Left renal cortex interstitium (tissue), 4 donors: ENCODE results near the gene MMP10. TPM values are rescaled to one million over a fixed set of nuclear protein-coding genes. Genes with fewer than 3 reads are reported as not detected.

ENCODE experiments used
- DNase-seq, 4 donors: peaks; one replicate each; pipeline ENCODE4 v3.0.0-alpha.2; 2013; ENCODE audit warnings: low read depth in 4 of 4, low spot score in 2 of 4, missing footprints in 1 of 4
- polyA plus RNA-seq, 4 donors: library from polyadenylated mRNA; unstranded; fragments of 120-200 nt; gene quantifications; one replicate each; pipeline ENCODE4 v1.2.1, GENCODE V29; 2013; ENCODE audit not compliant: insufficient read length in 4 of 4

MMP10 gene
- under 1 TPM in 2 of 4 donors, not detected in 2; 0.11 to 0.30 TPM for polyA plus RNA-seq

GRCh38 chr11:102780491-102780918, at the start of gene MMP10:
MMP10 (minus strand) TSS chr11:102780628; CDS start chr11:102780591, 37 bp downstream.
- DNase-seq = no peak

- DNase-seq = no peak
Measured at GRCh38 chr11:102829316-102830000, 49.0 kb upstream of the MMP10 start.

- no peak for DNase-seq
Measured at GRCh38 chr11:102824556-102824955, 44.1 kb upstream of the MMP10 start.

GRCh38 chr11:102819491-102819890, 39.1 kb upstream of the MMP10 start:
- no peak for DNase-seq

- no peak for DNase-seq
Measured at GRCh38 chr11:102813484-102813883, 33.1 kb upstream of the MMP10 start.

- DNase-seq = no peak
Measured at GRCh38 chr11:102812188-102812587, 31.8 kb upstream of the MMP10 start.

- no peak for DNase-seq
Measured at GRCh38 chr11:102810950-102811660, 30.7 kb upstream of the MMP10 start.

- no peak for DNase-seq
Measured at GRCh38 chr11:102809971-102810370, 29.5 kb upstream of the MMP10 start.

GRCh38 chr11:102807921-102808320, 27.5 kb upstream of the MMP10 start:
- no peak for DNase-seq

GRCh38 chr11:102806296-102806695, 25.9 kb upstream of the MMP10 start:
- no peak for DNase-seq

- no peak for DNase-seq
Measured at GRCh38 chr11:102802341-102802740, 21.9 kb upstream of the MMP10 start.

GRCh38 chr11:102800767-102801166, 20.3 kb upstream of the MMP10 start:
- no peak for DNase-seq

- DNase-seq = no peak
Measured at GRCh38 chr11:102799681-102800340, 19.4 kb upstream of the MMP10 start.

GRCh38 chr11:102798012-102798746, 17.8 kb upstream of the MMP10 start, which contains the start of gene MMP1:
MMP1 (minus strand) TSS chr11:102798160; CDS start chr11:102798092, 68 bp downstream.
- no peak for DNase-seq

GRCh38 chr11:102794382-102794781, 14.0 kb upstream of the MMP10 start:
- no peak for DNase-seq

GRCh38 chr11:102793677-102794290, 13.4 kb upstream of the MMP10 start:
- no peak for DNase-seq

GRCh38 chr11:102792604-102793003, 12.2 kb upstream of the MMP10 start:
- no peak for DNase-seq

GRCh38 chr11:102791271-102792036, 11.0 kb upstream of the MMP10 start:
- DNase-seq = no peak

GRCh38 chr11:102788334-102788995, 8.0 kb upstream of the MMP10 start:
- no peak for DNase-seq
